GM21786 (cell line): Measurements from ENCODE around the gene ADGRV1.
A peak's percentile ranks its signal among the peaks of the same experiment; 100 is the strongest.
"Not testable (repeated sequence)": the region's sequence is repeated elsewhere in the genome, so short reads cannot be mapped to it uniquely, and the experiment has no call there.

Experiments used
- ATAC-seq: cut with Tn5 transposase; IDR thresholded peaks from one replicate; pipeline ENCODE4 v1.9.1; 2021; ENCODE audit not compliant: unreplicated experiment

Gene ADGRV1

DNA sequence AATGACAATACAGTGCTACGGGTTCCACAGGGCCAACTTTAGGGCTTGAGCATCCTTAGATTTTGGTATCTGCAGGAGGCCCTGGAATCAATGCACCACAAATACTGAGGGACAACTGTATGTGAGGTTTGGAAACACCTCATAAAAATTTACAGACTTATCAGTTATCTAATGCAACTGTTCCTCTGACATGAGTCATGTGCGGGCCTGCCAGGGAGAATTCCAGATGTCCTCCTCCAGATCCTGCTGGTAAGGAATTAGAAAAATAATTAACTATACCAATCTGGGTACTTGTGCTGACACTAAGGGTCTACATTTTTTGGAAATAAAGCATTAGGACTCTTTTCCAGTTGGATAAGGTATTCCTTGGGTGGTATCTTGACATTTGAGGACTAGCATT, 491.2 kb downstream of the ADGRV1 start:
- ATAC-seq, result no peak

DNA sequence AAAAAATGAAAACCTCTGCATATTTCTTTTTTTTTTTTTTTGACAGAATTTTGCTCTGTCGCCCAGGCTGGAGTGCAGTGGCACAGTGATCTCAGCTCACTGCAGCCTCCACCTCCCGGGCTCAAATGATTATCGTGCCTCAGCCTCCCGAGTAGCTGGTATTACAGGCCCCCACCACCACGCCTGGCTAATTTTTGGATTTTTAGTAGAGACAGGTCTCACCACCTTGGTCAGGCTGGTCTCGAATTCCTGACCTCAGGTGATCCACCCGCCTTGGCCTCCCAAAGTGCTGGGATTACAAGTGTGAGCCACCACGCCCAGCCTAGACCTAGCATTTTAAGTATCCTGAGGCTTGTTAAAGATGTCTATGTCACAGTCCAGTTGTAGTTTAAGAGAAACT, 493.8 kb downstream of the ADGRV1 start:
- ATAC-seq, result not testable (repeated sequence)

DNA sequence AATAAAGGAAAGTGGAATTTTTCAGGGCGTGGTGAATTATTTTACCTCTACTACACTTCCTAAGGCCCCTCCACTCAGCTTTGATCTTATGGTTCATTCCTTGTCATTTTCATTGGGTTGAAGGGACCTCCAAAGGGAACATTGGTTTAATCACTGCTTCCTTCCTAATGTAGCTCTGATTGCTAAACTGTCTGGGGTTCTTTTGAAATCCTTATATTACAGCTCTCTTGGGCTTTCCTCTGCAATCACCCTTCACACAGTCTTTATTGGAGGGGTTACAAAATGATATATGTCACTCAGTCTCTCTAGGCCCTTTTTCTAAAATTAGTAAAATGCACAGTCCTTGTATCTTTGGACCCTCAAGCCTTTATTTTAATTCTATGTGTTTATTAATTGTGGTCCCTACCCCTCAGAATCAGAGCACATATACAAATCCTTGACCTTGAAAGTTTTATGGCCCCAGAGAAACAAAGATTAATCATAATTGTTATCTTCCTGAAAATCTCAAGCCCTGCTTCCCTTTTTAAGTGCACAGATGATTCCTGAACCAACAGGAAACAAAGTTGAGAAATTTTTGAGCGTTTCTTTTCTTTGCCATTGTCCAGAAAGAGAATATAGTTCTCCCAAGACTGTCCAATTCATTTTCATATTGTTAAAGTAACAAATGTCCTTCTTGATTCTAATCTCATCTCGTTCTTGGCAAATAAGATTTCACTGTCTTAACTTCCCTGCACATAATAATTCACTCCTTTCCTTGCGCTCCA, 494.6 kb downstream of the ADGRV1 start:
- ATAC-seq, result no peak

DNA sequence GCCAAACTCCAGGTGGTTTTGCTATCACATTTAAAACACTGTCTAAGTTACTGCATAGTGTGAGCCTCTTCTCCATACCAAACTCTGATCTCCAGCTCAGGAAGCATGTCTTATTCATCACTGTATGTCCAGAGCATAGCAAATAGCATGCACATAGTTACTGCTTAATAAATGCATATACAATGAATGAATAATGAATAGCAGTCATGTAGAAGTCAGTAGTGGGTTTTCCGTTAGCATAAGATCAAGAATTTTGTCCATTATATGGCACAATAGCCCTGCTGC, 495.1 kb downstream of the ADGRV1 start:
- ATAC-seq, result no peak

DNA sequence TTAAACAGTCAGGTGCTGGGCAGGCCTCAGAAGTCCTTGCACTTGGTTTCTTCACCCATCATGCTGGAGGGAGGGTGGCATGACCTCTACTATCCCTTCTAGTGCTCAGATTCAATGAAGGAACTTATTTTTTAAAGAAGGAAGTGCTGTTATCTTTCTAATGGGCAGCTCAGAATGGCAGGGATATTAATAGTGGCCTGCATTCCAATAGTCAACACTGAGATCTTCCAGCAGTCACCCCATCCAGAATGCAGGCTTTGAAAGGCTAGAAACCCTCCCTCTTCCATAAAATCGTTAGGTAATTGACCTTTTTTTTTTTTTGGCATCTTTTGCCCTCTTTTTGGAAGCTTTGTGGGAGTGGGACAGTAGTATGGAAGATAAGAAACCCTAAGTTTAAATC, 499.6 kb downstream of the ADGRV1 start:
- no peak for ATAC-seq

DNA sequence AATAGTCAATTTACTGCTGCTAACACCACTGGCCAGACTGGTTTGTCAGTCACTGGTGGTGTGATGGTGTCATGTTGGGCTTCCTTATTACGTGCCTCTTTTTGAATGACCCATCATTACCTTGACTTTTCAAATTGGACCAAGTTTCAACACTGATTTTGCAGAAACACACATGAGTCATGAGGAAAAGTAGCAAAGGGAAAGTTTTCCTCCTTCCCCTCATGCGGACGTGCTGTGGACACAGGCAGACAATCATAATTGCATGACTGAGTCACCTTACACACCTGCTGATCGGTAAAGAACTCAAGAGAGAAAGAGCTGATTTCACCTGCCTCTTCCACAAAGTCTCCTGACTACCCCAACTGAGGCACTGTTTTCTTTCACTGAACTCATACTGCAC, 500.0 kb downstream of the ADGRV1 start:
- no peak for ATAC-seq

DNA sequence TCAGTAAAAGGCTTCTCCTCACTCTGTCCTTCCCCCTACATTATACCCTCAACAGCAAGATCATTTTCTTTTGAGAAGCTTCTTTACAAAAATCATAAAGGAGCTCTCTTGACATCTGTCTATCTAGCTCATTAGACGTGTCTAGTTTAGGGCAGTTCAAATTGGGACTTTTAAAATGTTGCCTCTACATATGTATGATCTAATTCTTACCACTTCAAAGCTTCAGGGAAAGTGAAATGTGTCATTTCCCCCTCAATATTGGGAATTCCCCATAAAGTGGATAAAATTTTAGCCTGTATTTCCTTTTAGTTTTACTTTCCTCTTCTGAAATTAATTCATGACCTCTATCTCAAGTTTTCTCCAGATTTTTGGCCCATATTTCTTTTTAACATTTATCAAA, 500.8 kb downstream of the ADGRV1 start:
- peak; percentile 93 for ATAC-seq

DNA sequence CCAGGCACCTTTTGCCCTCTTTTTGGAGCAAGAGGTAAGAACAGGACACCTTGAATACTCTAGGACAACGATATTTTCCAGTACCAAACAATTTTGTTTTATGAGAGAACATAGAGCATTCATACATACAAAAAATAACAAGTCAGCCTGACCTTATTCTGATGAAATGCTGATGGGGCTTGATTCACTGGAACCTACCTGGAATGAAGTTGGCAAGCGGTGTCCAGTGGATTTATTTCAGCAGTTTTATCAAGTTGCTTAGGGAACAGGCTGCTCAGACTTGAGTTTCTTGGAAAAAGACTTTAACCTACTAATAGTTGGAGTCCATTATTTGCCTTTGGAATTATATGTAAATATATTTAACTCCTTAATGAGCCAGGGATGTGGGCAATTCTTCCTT, 502.5 kb downstream of the ADGRV1 start:
- no peak for ATAC-seq

DNA sequence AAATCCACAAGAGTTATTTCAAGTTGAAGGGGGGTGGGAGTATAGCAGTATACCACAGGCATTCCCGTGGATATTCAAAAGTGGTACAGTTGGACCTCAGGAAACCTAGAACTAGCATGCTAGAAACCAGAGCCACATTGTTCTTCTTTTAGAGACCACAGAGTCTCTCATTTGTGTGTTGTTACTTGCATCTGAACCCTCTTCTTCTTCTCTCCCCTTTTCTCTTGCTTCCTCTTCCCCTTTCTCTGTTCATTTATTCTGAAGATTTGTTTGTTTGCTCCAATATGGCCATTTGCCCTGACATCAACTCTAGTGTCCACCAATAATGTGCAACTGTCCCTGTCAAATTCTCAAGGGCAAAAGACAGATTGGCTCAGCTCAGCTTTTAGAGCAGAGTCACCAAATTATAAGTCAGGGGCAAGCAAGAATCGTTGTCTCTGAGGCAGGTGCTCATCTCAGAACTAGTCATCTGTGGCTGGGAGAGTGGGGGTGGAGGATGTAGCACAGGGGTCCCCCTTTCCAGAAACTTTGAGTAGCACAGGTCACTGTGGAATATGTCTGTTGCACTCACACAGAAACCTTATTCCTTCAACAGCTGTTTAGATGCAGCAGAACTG, 503.5 kb downstream of the ADGRV1 start:
- ATAC-seq, result peak; percentile 40

DNA sequence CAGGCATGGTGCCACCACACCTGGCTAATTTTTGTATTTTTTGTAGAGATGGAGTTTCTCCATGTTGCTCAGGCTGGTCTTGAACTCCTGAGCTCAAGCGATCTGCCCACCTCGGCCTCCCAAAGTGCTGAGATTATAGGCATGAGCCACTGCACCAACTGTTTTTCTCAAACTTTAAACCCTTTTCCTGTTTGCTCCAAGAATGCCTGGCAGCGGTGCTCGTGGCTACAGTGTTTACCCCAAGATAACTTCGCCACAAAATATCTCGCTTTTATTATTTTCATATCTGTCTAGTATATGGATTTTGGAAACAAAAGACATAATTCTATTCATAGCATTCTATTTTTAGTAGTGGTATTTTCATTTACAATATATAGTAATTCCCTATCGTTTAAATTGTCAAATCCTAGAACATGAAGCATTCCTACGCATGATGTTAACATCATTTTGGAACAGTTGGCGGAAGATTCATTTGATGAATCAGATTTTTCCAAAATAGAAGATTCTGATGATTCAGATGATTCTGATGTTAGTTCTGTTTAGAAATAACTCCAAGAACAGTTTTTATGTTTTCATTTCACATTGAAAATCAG, 504.6 kb downstream of the ADGRV1 start:
- ATAC-seq, result not testable (repeated sequence)

DNA sequence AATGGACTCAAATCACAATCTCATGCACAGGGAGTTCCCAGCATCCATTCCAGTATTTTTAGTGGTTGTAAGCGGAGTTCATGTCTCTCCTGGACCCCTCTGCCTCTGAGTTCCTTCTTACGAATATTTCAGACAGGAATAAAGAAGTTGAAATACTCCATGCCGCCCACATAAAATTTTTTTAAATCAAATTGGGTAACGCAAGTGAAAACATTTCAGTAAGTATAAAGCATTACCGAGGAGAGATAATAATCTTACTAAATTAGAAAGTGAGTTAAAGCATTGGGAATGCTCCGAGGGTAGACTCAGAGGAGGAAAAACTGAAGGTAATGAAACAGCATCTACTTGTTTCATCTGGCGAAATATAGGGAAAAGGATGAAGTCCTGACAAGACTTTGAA, 506.9 kb downstream of the ADGRV1 start:
- ATAC-seq, result no peak

DNA sequence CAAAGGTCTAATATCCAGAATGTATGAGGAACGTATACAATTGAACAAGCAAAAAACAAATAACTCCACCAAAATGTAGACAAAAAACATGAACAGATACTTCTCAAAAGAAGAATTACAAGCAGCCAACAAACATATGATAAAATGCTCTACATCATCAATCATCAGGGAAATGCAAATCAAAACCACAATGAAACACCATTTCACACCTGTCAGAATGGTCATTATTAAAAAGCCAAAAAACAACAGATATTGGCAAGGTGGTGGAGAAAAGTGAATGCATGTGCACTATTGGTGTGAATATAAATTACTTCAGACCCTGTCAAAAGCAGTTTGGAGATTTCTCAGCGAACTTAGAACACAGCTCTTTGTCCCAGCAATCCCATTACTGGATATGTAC, 510.8 kb downstream of the ADGRV1 start:
- ATAC-seq, result no peak

DNA sequence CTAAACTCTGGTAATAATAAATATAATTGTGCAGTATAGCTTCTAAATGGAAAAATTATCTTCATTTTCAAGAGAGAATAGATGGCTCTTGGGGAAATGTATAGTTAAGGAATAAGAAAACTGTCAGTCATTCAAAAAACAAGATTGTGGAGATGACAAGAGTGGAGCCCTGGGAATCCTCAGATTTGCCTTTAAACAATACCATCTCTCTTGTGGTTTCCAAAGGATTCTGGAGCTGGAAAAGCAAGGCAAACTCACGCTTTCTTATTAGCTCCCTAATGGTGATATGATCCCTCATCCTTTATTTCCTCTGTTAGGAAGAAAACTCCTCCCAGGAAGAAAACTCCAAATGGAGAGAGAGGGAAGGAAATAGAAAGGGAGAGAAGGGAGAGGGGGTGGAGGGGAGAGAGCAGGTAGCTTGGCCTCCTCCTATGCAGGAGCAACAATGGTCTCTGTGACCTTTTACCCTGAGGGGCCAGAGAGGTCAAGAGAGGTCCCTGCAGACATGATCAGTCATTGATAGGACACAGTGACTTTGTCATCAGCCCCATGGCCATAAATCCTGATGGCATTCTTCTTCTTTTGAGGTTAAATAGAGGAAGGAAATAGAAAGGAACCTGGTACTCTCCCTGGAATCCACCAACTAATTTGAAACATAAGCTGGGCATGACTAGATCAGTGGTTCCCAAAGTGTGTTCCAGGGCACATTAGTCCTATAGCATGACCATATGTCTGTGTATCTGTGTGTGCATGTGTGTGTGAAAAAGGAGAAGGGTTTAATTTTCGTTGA, 512.4 kb downstream of the ADGRV1 start:
- ATAC-seq, result no peak

DNA sequence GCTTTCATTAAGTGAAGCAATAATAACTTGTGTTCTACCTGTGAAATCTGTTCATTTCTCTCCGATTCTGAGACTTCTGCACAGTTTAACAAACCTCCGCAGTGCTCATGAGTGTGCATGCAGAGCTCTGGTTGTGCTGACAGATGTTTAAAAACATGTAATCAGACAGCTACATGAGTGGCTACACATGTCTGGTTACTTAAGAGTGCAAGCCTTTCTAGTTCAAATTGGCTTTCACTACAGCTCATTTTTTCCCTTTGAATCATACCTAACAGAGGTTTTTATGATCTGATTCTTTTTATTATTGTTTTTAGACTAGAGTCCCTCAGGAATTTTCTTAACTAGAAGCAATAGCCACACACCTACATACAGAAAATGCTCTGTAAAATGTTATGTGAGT, 514.3 kb downstream of the ADGRV1 start:
- no peak for ATAC-seq

DNA sequence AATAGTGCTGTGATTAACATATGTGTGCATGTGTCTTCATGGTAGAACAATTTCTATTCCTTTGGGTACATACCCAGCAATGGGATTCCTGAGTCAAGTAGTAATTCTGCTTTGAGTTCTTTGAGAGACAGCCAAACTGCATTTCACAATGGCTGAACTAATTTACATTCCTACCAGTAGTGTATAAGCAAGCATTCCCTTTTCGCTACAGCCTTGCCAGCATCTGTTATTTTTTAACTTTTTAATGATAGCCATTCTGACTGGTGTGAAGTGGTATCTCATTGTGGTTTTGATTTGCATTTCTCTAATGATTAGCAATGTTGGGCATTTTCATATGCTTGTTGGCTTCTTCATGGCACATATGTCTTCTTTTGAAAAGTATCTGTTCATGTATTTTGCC, 516.0 kb downstream of the ADGRV1 start:
- peak; percentile 84 for ATAC-seq

DNA sequence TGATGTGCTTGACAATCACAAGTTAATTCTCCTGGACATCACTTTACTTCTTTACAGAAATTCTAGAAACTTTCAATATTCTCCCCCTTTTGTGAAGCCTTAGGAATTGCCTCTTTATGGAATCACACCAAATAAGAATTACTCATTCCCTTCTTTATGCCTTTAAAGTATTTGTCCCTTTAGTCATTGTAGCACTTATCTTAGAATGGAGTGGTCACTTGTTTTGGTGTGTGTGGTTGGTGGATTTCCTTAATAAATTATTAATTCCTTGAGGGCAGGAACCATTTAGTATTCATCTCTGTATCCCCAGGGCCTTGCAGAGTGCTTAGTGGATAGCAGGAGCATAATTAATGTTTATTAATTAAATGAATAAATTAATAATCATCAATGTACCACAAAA, 517.5 kb downstream of the ADGRV1 start:
- no peak for ATAC-seq

DNA sequence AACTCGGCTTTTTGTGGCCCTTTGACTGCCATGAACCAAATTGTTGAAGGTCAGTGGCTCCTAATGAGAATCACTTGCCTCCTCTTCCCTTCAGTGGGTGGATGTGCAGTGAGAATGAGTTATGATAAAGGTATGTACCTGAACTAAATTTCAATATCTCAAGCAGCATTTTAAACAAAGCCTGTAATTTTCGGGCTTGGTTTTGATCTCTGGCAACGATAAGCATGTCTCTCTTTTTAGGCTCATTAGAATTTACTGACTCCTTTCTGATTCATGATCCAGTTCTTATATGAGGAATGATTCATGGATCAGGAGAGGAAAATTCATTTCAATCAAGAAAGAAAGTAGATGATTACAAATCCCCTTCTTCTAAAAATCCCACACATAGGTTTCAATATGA, 519.0 kb downstream of the ADGRV1 start:
- ATAC-seq, result no peak

DNA sequence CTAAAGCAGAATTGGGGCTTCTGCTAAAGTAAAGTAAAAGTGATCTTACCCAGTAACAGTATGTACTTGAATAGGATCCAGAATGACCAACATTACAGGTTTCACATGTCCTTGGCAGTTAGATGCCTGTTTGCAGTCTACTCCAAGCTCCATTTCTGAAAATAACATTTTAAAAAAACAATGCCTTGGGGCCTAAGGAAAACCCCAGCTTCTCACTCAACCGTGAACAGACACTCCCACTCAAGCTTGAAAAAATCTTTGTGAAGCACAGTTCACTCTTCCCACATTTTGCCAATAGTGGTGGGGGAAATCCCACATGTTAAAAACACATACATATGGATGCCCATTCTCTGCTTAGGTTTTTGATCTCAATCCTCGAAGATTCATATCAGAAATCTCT, 520.4 kb downstream of the ADGRV1 start:
- no peak for ATAC-seq

DNA sequence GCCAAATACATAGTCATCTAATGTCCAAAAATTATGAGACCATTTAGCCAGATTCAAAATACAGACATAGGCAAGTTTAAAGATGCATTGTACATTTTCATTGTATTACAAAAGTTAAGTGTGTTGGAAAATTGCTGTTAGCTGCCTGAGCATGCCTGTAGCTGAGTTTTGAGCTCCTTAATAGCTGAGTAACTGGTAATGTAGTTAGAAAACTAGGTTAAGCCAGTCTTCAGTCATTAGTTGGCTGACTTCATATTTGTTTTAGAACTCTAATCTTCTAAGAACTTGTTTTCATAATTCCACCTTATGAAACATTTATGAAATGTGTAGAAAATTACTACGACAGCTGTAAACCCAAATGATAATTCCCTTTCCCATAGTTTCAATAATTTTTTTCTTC, 531.2 kb downstream of the ADGRV1 start:
- no peak for ATAC-seq

DNA sequence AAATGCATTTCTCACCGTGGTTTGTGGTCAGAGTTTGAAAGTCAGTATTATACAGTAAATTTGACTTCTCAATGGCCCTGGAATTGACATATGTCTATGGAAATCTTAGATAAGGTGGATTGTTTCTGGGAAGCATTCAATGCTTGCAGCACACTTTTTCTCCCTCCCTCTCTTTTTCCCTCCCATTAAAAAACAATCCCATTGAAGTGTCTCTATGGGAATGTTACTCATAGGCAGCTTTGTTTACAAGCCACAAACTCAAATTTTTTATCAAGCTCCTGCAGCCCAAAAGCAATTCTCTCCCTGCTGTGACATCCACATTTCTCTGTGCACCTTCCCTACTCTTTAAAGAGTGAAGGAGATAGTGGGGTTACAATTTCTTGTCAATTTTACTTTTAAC, 532.4 kb downstream of the ADGRV1 start:
- ATAC-seq, result no peak

DNA sequence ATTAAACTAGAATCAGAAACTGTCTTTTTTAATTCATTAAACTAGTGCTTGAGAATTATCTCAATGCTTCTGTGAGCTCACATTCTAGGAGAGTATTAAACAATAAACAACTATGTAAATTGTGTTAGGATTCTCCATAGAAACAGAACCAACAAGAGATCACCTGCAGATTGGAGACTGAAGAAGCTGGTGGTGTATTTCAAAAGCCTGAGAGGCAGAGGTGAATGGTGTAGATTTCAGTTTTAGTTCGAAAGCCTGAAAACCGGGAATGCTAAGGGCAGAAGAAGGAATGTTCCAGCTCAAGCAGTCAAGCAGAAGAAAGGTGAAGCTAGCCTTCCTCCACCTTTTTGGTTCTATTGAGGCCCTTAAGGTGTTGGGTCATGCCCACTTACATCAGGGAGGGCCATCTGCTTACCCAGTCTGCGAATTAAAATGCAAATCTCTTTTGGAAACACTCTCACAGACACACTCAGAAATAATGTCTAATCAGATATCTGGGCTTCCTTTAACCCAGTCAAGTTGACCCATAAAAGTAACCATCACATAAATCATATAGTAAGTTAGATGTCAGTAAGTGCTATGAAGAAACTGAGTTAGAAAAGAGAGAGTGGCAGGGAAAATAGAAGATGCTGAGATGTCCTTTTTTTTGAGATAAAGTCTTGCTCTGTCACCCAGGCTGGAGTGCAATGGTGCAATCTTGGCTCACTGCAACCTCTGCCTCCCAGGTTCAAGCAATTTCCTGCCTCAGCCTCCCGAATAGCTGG, 533.1 kb downstream of the ADGRV1 start:
- no peak for ATAC-seq
